IMR-90 (cell line): ENCODE results near the gene CCDC116. TPM values are rescaled to one million over a fixed set of nuclear protein-coding genes. Genes with fewer than 3 reads are reported as not detected.

Experiments
- MAFK ChIP-seq: IDR thresholded peaks from 2 replicates; pipeline ENCODE4 v1.6.1; 2012; ENCODE audit warnings: low read depth, low read length, improper control_type of control experiment
- MAZ ChIP-seq: IDR thresholded peaks from 2 replicates; pipeline ENCODE4 v1.6.1; 2012; ENCODE audit warnings: low read depth, mild to moderate bottlenecking, low read length, improper control_type of control experiment, moderate library complexity, borderline replicate concordance
- MXI1 ChIP-seq: IDR thresholded peaks from 2 replicates; pipeline ENCODE4 v1.6.1; 2012; ENCODE audit warnings: low read depth, mild to moderate bottlenecking, low read length, moderate library complexity, borderline replicate concordance
- POLR2A ChIP-seq: IDR thresholded peaks from 2 replicates; pipeline ENCODE4 v1.6.1; 2012; ENCODE audit warnings: mild to moderate bottlenecking, low read depth, low read length
- polyA plus RNA-seq, 3 experiments: library from polyadenylated mRNA; depleted of rRNA; stranded (reverse); fragments of >200 nt; gene quantifications; 2 replicates each; pipeline ENCODE4 v1.2.3, GENCODE V29; 2012; ENCODE audit warnings: low replicate concordance in 1 of 3
- total RNA-seq: library from RNA; depleted of rRNA; stranded (reverse); fragments of >200 nt; gene quantifications from 2 replicates; pipeline ENCODE4 v1.2.3, GENCODE V29; 2012
- TF ChIP-seq, protein P1 (sequence below): conservative IDR thresholded peaks from 2 replicates; pipeline ENCODE4 v1.5.1; 2012; ENCODE audit warnings: mild to moderate bottlenecking, low read depth, low read length, improper control_type of control experiment

CCDC116 gene
- total and polyA plus RNA-seq, 2 of the 4 experiments (the other 2 are of a cell fraction): under 0.01 to 0.27 TPM

DNA sequence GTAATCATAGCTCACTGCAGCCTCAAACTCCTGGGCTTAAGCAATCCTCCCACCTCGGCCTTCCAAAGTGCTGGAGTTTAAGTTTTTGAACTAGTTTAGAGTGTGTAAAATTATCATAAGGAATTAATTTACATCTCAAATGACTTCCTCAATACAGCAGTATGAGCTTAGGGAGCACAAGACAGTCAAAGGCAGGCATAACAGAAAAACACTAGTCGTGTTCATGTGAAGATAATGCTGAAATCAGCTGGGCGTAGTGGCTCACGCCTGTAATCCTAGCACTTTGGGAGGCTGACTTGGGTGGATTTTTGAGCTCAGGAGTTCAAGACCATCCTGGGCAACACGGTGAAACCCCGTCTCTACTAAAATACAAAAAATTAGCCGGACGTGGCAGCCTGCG lies 28.6 kb upstream of the CCDC116 start (continued):
- TF ChIP-seq, protein P1, sequence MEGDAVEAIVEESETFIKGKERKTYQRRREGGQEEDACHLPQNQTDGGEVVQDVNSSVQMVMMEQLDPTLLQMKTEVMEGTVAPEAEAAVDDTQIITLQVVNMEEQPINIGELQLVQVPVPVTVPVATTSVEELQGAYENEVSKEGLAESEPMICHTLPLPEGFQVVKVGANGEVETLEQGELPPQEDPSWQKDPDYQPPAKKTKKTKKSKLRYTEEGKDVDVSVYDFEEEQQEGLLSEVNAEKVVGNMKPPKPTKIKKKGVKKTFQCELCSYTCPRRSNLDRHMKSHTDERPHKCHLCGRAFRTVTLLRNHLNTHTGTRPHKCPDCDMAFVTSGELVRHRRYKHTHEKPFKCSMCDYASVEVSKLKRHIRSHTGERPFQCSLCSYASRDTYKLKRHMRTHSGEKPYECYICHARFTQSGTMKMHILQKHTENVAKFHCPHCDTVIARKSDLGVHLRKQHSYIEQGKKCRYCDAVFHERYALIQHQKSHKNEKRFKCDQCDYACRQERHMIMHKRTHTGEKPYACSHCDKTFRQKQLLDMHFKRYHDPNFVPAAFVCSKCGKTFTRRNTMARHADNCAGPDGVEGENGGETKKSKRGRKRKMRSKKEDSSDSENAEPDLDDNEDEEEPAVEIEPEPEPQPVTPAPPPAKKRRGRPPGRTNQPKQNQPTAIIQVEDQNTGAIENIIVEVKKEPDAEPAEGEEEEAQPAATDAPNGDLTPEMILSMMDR: no peak
- TF ChIP-seq MXI1 (no peak), MAZ (no peak), POLR2A (no peak), MAFK (no peak)
